ENCODE results near the gene ZNF215.

- TF ChIP-seq CTCF (IDR thresholded peaks at IDR 0.05; ENCODE audit: low read length) (no peak), EZH2 (IDR thresholded peaks at IDR 0.05; ENCODE audit: borderline replicate concordance, low read length) (no peak)
Observed at GRCh38 chr11:6991227-6991626, 65.0 kb downstream of the ZNF215 start.

Data from OCI-LY1 (cell line).